Measurements from ENCODE around the gene NGDN.

NGDN gene

DNA sequence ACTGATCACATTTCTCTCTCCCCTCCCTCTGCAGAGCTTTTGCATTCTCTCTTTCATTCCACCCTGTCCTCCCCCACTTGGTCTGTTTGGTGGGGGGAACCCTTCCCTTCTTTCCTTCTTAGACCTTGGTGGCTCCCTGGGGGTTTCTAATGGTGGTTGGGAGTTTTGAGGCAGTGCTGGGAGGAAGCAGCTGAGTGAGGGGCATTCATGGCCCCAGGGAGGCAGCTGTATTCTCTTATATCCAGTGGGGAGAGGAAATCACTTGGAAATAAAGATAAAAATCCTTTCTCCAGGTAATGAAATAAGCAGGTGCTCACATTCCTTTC is 13.3 kb downstream of the NGDN start:
- H3K27me3 ChIP-seq: no peaks in the 10 kb centered on the region
- no peak overlapping the region for H3K4me3 ChIP-seq (ENCODE audit: low read depth in 1 of 2, low read length in 1 of 2)

DNA sequence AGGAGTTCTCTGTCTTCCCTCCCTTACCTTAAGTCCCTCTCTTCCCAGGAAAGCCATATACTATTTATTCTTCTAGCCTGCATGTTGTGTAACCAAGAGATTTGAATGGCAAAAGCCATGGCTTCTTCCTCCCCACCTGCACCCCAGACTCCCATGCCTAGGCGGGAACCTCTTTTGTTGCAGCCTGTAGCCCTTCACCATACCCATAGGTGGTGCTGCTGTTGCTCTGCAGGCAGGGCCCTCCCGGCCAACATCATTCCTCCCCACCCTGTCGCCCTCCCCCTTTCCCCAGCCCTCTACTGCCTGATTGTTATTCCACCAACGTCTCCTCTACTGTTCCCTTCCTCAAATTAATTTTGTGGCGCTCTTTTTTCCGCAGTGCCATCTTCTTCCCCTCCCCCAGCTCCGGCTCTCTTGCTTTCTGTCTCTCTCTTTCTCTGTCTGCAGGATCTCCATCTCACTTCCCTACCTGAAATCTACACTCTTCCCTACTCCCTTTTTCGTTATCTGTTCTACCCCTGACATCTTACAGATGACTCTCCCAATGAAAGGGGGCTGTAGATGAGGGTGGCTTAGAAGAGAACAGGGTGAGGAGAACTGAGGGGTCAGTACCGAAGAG is 13.8 kb downstream of the NGDN start:
- H3K27me3 ChIP-seq: no peaks in the 10 kb centered on the region
- no peaks in the 10 kb centered on the region for H3K9me3 ChIP-seq
- H3K4me3 ChIP-seq (ENCODE audit: low read depth in 1 of 2, low read length in 1 of 2): no peak overlapping the region
- TF ChIP-seq, protein P1, sequence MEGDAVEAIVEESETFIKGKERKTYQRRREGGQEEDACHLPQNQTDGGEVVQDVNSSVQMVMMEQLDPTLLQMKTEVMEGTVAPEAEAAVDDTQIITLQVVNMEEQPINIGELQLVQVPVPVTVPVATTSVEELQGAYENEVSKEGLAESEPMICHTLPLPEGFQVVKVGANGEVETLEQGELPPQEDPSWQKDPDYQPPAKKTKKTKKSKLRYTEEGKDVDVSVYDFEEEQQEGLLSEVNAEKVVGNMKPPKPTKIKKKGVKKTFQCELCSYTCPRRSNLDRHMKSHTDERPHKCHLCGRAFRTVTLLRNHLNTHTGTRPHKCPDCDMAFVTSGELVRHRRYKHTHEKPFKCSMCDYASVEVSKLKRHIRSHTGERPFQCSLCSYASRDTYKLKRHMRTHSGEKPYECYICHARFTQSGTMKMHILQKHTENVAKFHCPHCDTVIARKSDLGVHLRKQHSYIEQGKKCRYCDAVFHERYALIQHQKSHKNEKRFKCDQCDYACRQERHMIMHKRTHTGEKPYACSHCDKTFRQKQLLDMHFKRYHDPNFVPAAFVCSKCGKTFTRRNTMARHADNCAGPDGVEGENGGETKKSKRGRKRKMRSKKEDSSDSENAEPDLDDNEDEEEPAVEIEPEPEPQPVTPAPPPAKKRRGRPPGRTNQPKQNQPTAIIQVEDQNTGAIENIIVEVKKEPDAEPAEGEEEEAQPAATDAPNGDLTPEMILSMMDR (IDR thresholded peaks at IDR 0.05): no peak
- H3K4me1 ChIP-seq (ENCODE audit: control insufficient read depth in 1 of 2, insufficient read depth in 1 of 2, low read depth in 1 of 2, low read length in 1 of 2): no peaks in the 10 kb centered on the region
- no peak overlapping the region for H3K27ac ChIP-seq
- H3K36me3 ChIP-seq: peaks cover 4% of the 10 kb centered on the region

More for the DNA sequence above, 13.3 kb downstream of the NGDN start:
- TF ChIP-seq, protein P1 (IDR thresholded peaks at IDR 0.05): no peak
- H3K27ac ChIP-seq: no peak overlapping the region
- H3K4me1 ChIP-seq (ENCODE audit: control insufficient read depth in 1 of 2, insufficient read depth in 1 of 2, low read depth in 1 of 2, low read length in 1 of 2): no peaks in the 10 kb centered on the region
- peaks cover 7% of the 10 kb centered on the region for H3K36me3 ChIP-seq
- H3K9me3 ChIP-seq: no peaks in the 10 kb centered on the region

DNA sequence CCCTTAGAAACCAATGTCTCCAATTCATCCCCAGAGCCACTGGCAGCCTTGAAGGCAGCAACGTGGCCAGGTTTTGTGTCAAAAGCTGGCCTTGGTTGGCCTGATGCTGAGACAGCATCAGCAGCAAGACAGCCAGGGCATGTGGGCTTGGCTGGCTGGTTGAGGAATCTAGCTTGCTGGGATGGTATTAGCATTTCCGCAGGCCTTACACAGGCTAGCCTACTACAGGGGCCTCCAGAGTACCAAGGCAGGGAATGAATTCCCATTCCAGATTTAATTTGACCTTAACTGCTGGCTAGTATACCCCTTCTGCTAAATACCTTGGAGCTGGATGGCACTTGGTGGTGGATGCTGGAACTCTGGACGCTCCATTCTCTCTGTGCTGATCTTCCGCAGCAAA is 15.8 kb downstream of the NGDN start:
- no peaks in the 10 kb centered on the region for H3K9me3 ChIP-seq
- TF ChIP-seq, protein P1 (IDR thresholded peaks at IDR 0.05): no peak
- H3K4me1 ChIP-seq (ENCODE audit: control insufficient read depth in 1 of 2, insufficient read depth in 1 of 2, low read depth in 1 of 2, low read length in 1 of 2): no peaks in the 10 kb centered on the region

DNA sequence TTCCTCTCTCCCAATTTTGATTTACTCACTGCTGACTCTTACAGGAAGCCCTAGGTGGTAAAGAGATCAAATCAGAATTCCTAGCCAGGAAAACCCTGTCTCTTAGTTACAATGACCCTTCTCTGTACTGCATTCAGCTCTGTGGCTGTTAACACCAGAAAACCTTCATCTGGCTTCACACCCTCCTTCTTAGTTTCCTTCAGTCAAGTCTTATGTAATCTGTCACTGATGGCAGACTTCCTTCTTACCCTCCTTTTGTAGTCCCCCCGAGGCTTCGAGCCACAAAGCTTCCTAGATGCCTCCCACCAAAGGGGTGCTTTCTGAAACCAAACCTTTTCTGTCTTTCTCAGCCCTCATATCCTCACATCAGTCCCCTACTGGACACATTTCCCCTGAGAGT is 16.5 kb downstream of the NGDN start:
- H3K4me1 ChIP-seq (ENCODE audit: control insufficient read depth in 1 of 2, insufficient read depth in 1 of 2, low read depth in 1 of 2, low read length in 1 of 2): no peaks in the 10 kb centered on the region
- TF ChIP-seq, protein P1 (IDR thresholded peaks at IDR 0.05): no peak
- H3K9me3 ChIP-seq: no peaks in the 10 kb centered on the region
- no peaks in the 10 kb centered on the region for H3K36me3 ChIP-seq
- H3K27me3 ChIP-seq: no peaks in the 10 kb centered on the region
- no peak overlapping the region for H3K27ac ChIP-seq
- no peak overlapping the region for H3K4me3 ChIP-seq (ENCODE audit: low read depth in 1 of 2, low read length in 1 of 2)

More for the DNA sequence above, 15.8 kb downstream of the NGDN start:
- no peak overlapping the region for H3K4me3 ChIP-seq (ENCODE audit: low read depth in 1 of 2, low read length in 1 of 2)
- H3K27me3 ChIP-seq: no peaks in the 10 kb centered on the region
- no peak overlapping the region for H3K27ac ChIP-seq
- H3K36me3 ChIP-seq: peaks cover 4% of the 10 kb centered on the region

DNA sequence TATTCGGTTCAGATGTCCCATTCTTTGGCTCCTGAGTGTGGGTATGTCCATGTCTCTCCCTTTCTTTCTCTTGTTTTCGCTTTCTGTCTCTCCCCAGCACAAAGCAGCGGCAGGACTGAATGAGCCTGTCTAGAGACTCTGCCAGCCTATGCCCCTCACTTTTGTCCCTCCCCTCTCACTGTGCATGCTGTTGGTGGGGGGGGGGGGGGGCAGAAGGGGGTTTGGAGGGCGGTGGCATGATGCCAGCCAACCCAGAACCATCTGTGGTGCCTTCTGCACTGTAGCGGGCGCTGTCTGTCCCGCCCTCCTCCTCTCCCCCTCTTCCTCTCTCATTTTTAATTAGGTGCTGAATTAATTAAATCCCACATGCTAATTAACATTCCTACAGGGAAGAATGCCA is 17.7 kb downstream of the NGDN start:
- TF ChIP-seq, protein P1 (IDR thresholded peaks at IDR 0.05): no peak

More for the DNA sequence above, 17.7 kb downstream of the NGDN start:
- no peaks in the 10 kb centered on the region for H3K9me3 ChIP-seq
- H3K27ac ChIP-seq: no peak overlapping the region
- no peak overlapping the region for H3K4me3 ChIP-seq (ENCODE audit: low read depth in 1 of 2, low read length in 1 of 2)
- no peaks in the 10 kb centered on the region for H3K4me1 ChIP-seq (ENCODE audit: control insufficient read depth in 1 of 2, insufficient read depth in 1 of 2, low read depth in 1 of 2, low read length in 1 of 2)
- no peaks in the 10 kb centered on the region for H3K27me3 ChIP-seq
- no peaks in the 10 kb centered on the region for H3K36me3 ChIP-seq
